Mammary epithelial cell (primary cell): ENCODE data around the gene UBE3B.

Experiments used
- CTCF ChIP-seq, 2 donors: IDR thresholded peaks in 1 of 2; conservative IDR thresholded peaks in 1 of 2; 2 replicates each; pipeline ENCODE4 v1.5.1; 2011 to 2012; ENCODE audit warnings: inconsistent platforms in 2 of 2, low read length in 2 of 2, mild to moderate bottlenecking in 2 of 2, control low read depth in 1 of 2, low read depth in 1 of 2; ENCODE audit not compliant: insufficient read depth in 1 of 2; ENCODE audit errors: extremely low read depth in 1 of 2
- EZH2 ChIP-seq: IDR thresholded peaks from 2 replicates; pipeline ENCODE4 v1.6.1; 2012; ENCODE audit warnings: low read length, inconsistent platforms, borderline replicate concordance

GRCh38 chr12:109450980-109451379 lies 26.5 kb upstream of the UBE3B start:
- no peak for TF ChIP-seq CTCF (conservative IDR thresholded peaks at IDR 0.05 in 1 of 2, IDR thresholded peaks at IDR 0.05 in 1 of 2; ENCODE audit: extremely low read depth in 1 of 2, insufficient read depth in 1 of 2, low read depth in 1 of 2, low read length in 2 of 2)
- no peak for TF ChIP-seq EZH2
